Measurements from ENCODE around the gene METTL24.

Gene METTL24

GRCh38 chr6:110398778-110399177 is 40.6 kb upstream of the METTL24 start:
- Mint-ChIP-seq H3K4me3 (no peak overlapping the region), H3K9me3 (no peaks in the 10 kb centered on the region), H3K27me3 (ENCODE audit: low read depth) (no peaks in the 10 kb centered on the region), H3K27ac (peak overlapping the region; percentile 6 to 65 (median 43)), H3K4me1 (peaks cover 20% of the 10 kb centered on the region), H3K36me3 (ENCODE audit: low read depth) (no peaks in the 10 kb centered on the region)
- no peak for TF ChIP-seq CTCF (IDR thresholded peaks at IDR 0.05; ENCODE audit: unreplicated experiment in 3 of 3)

- Mint-ChIP-seq H3K9me3 (no peaks in the 10 kb centered on the region), H3K36me3 (ENCODE audit: low read depth) (no peaks in the 10 kb centered on the region), H3K4me3 (no peak overlapping the region), H3K27ac (peak overlapping the region in 1 of 3 experiments; percentile 17), H3K4me1 (peaks cover 31% of the 10 kb centered on the region), H3K27me3 (ENCODE audit: low read depth) (no peaks in the 10 kb centered on the region)
- TF ChIP-seq CTCF (IDR thresholded peaks at IDR 0.05; ENCODE audit: unreplicated experiment in 3 of 3): no peak
Observed at GRCh38 chr6:110395221-110395620, 37.1 kb upstream of the METTL24 start.

DNA sequence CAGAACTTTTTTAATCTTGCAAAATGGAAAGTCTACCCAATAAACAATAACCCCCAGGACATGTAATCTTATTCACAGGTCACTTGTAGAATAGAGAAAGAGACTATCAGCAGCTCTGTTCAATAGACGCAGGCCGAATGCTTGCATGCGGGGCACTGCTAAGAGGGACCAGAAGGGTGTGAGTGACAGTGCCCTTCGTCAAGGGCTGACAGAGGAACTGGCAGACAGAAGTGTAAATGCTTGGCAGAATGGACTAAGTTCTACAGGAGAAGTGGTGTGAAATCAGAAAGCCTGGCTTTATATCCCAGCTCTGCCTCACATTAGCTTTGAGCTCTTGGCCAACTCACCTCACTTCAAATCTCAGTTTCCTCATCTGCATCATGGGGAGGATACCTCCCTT is 36.3 kb upstream of the METTL24 start:
- Mint-ChIP-seq H3K27me3 (ENCODE audit: low read depth) (no peaks in the 10 kb centered on the region), H3K4me3 (no peak overlapping the region), H3K36me3 (ENCODE audit: low read depth) (no peaks in the 10 kb centered on the region), H3K4me1 (peaks cover 36% of the 10 kb centered on the region), H3K9me3 (no peaks in the 10 kb centered on the region), H3K27ac (no peak overlapping the region)
- TF ChIP-seq CTCF (IDR thresholded peaks at IDR 0.05; ENCODE audit: unreplicated experiment in 3 of 3): no peak

DNA sequence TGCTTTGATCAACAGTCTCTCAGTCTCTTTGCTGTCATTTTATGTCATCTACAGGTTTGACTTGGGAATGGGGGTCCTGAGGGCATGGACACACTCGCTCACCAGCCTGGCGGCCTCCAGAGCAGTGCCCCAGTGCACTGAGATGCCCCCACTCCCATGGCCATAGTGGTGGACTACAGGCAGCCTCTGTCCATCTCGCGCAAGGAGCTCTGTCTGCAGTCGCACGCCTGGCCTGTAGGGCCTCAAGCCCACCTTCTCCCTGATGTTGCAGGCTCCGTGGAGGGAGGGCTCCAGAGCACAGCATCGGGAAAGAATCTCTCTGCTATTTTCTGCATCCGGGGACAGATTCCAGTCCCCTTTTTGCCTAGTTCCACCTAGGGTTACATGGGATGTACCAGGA is 34.6 kb upstream of the METTL24 start:
- TF ChIP-seq CTCF (IDR thresholded peaks at IDR 0.05; ENCODE audit: unreplicated experiment in 3 of 3): no peak

DNA sequence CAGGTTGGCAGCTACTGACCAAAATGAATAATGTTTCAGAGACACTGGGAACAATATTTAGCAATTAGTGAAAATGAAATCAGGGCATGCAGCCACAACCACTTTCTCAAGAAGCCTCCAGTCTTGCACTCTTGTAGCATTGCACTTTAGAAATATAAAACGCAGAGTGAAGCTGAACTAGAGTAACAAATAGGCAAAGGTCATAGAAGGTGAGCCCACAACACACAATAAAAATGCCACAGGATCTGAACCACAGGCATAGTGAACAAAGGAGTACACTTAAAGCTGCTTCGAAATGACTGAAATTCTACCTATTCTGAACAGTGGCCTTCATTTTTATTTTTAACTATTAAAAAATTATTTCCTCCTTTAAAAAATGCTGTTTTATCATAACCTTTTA is 32.3 kb upstream of the METTL24 start:
- H3K27me3 Mint-ChIP-seq (ENCODE audit: low read depth): no peaks in the 10 kb centered on the region
- peak overlapping the region in 2 of 3 experiments; percentile 8 to 27 for H3K27ac Mint-ChIP-seq
- H3K9me3 Mint-ChIP-seq: no peaks in the 10 kb centered on the region
- TF ChIP-seq CTCF (IDR thresholded peaks at IDR 0.05; ENCODE audit: unreplicated experiment in 3 of 3): no peak
- H3K36me3 Mint-ChIP-seq (ENCODE audit: low read depth): no peaks in the 10 kb centered on the region
- H3K4me3 Mint-ChIP-seq: no peak overlapping the region
- peaks cover 20% of the 10 kb centered on the region for H3K4me1 Mint-ChIP-seq

More for the DNA sequence above, 34.6 kb upstream of the METTL24 start:
- Mint-ChIP-seq H3K4me3 (no peak overlapping the region), H3K27ac (no peak overlapping the region), H3K4me1 (peaks cover 26% of the 10 kb centered on the region), H3K27me3 (ENCODE audit: low read depth) (no peaks in the 10 kb centered on the region), H3K36me3 (ENCODE audit: low read depth) (no peaks in the 10 kb centered on the region), H3K9me3 (no peaks in the 10 kb centered on the region)

GRCh38 chr6:110389689-110390382 is 31.7 kb upstream of the METTL24 start:
- H3K4me3 Mint-ChIP-seq: no peak overlapping the region
- no peaks in the 10 kb centered on the region for H3K27me3 Mint-ChIP-seq (ENCODE audit: low read depth)
- no peaks in the 10 kb centered on the region for H3K9me3 Mint-ChIP-seq
- no peak for TF ChIP-seq CTCF (IDR thresholded peaks at IDR 0.05; ENCODE audit: unreplicated experiment in 3 of 3)
- H3K36me3 Mint-ChIP-seq (ENCODE audit: low read depth): no peaks in the 10 kb centered on the region
- H3K4me1 Mint-ChIP-seq: peaks cover 16% of the 10 kb centered on the region
- peak overlapping the region in 2 of 3 experiments; percentile 8 to 11 for H3K27ac Mint-ChIP-seq

Data from nephron (organoid).